HEK293 (cell line): ENCODE results near the gene FSTL4.

Source experiments
- CTCF ChIP-seq: fragments of 450-650 bp; formaldehyde crosslinking; IDR thresholded peaks from 2 replicates; pipeline ENCODE4 v1.5.1; 2016; ENCODE audit warnings: missing biosample characterization, missing genetic modification characterization
- KLF1 ChIP-seq: fragments of 450-650 bp; formaldehyde crosslinking; IDR thresholded peaks from 2 replicates; pipeline ENCODE4 v1.5.1; 2016; ENCODE audit warnings: missing biosample characterization, missing genetic modification characterization
- SALL2 ChIP-seq: fragments of 450-650 bp; formaldehyde crosslinking; IDR thresholded peaks from 2 replicates; pipeline ENCODE4 v1.5.0; 2017; ENCODE audit warnings: missing biosample characterization, mild to moderate bottlenecking, missing genetic modification characterization, borderline replicate concordance
- SCRT2 ChIP-seq: fragments of 450-650 bp; formaldehyde crosslinking; IDR thresholded peaks from 2 replicates; pipeline ENCODE4 v1.5.1; 2016; ENCODE audit warnings: missing biosample characterization, missing genetic modification characterization
- YY1 ChIP-seq: fragments of 450-650 bp; formaldehyde crosslinking; IDR thresholded peaks from 2 replicates; pipeline ENCODE4 v1.5.1; 2018; ENCODE audit warnings: missing biosample characterization, missing genetic modification characterization
- ZBTB10 ChIP-seq: fragments of 450-650 bp; formaldehyde crosslinking; IDR thresholded peaks from 2 replicates; pipeline ENCODE4 v1.5.1; 2016; ENCODE audit warnings: missing biosample characterization, missing genetic modification characterization
- ZEB2 ChIP-seq: fragments of 450-650 bp; formaldehyde crosslinking; IDR thresholded peaks from 2 replicates; pipeline ENCODE4 v1.5.1; 2016; ENCODE audit warnings: missing biosample characterization, missing genetic modification characterization
- ZNF184 ChIP-seq: fragments of 450-650 bp; IDR thresholded peaks from 2 replicates; pipeline ENCODE4 v1.5.1; 2018; ENCODE audit warnings: missing biosample characterization, mild to moderate bottlenecking, missing genetic modification characterization
- ZNF19 ChIP-seq: fragments of 450-650 bp; formaldehyde crosslinking; IDR thresholded peaks from 2 replicates; pipeline ENCODE4; 2016; ENCODE audit warnings: missing biosample characterization, missing genetic modification characterization, low read depth
- ZNF274 ChIP-seq, 2 experiments: fragments of 200-500 bp in 1 of 2; fragments of 450-650 bp in 1 of 2; sonication (Bioruptor generic) in 1 of 2; formaldehyde crosslinking in 1 of 2; IDR thresholded peaks; 2 replicates each; pipeline versions ENCODE4 v1.5.1 to v1.6.1; 2014 to 2016; ENCODE audit warnings: borderline replicate concordance in 1 of 2, inconsistent platforms in 1 of 2, low read length in 1 of 2, missing biosample characterization in 1 of 2, missing genetic modification characterization in 1 of 2
- ZNF324 ChIP-seq: fragments of 450-650 bp; formaldehyde crosslinking; IDR thresholded peaks from 2 replicates; pipeline ENCODE4 v1.5.1; 2016; ENCODE audit warnings: missing biosample characterization, missing genetic modification characterization
- ZNF624 ChIP-seq: fragments of 450-650 bp; formaldehyde crosslinking; IDR thresholded peaks from 2 replicates; pipeline ENCODE4 v1.5.1; 2017; ENCODE audit warnings: missing biosample characterization, missing genetic modification characterization
- ZNF664 ChIP-seq: fragments of 450-650 bp; formaldehyde crosslinking; IDR thresholded peaks from 2 replicates; pipeline ENCODE4 v1.5.1; 2016; ENCODE audit warnings: missing biosample characterization, missing genetic modification characterization
- ZNF777 ChIP-seq: fragments of 450-650 bp; formaldehyde crosslinking; IDR thresholded peaks from 2 replicates; pipeline ENCODE4 v1.5.1; 2017; ENCODE audit warnings: missing biosample characterization, missing genetic modification characterization, borderline replicate concordance

- no peak for TF ChIP-seq CTCF
- TF ChIP-seq ZNF624 (tag by site-specific recombination): no peak
- no peak for TF ChIP-seq KLF1 (tag by site-specific recombination)
- TF ChIP-seq SCRT2: no peak
- no peak for TF ChIP-seq SALL2 (tag by site-specific recombination)
- no peak for TF ChIP-seq ZNF777
- TF ChIP-seq ZNF184 (tag by site-specific recombination): no peak
- TF ChIP-seq ZNF324: no peak
- TF ChIP-seq ZNF274 (IDR thresholded peaks at IDR 0.05; ENCODE audit: low read length): no peak
- TF ChIP-seq ZNF274 (tag by site-specific recombination; IDR thresholded peaks at IDR 0.05; ENCODE audit: borderline replicate concordance): no peak
- no peak for TF ChIP-seq ZNF19
- no peak for TF ChIP-seq ZEB2 (tag by site-specific recombination)
- TF ChIP-seq ZNF664 (tag by site-specific recombination): no peak
- no peak for TF ChIP-seq YY1 (tag by site-specific recombination)
- TF ChIP-seq ZBTB10: no peak
These were observed 229.4 kb downstream of the FSTL4 start for GRCh38 chr5:133382661-133383579.
